HepG2 (cell line): Measurements from ENCODE around the gene STX2.

Source experiments
- ATF2 ChIP-seq: sonication (generic); formaldehyde crosslinking; IDR thresholded peaks from 2 replicates; pipeline ENCODE4 v1.4.0; 2020; ENCODE audit warnings: missing genetic modification reagents
- DR1 ChIP-seq: sonication (generic); formaldehyde crosslinking; IDR thresholded peaks from 2 replicates; pipeline ENCODE4 v1.8.0; 2021; ENCODE audit warnings: mild to moderate bottlenecking, missing genetic modification reagents, inconsistent platforms
- EZH2 ChIP-seq: conservative IDR thresholded peaks from 2 replicates; pipeline ENCODE4 v1.6.1; 2012; ENCODE audit warnings: mild to moderate bottlenecking, low read depth, low read length, moderate library complexity
- HDAC1 ChIP-seq: sonication (generic); formaldehyde crosslinking; IDR thresholded peaks from 2 replicates; pipeline ENCODE4 v1.5.1; 2020; ENCODE audit warnings: mild to moderate bottlenecking, missing genetic modification reagents
- MXI1 ChIP-seq: IDR thresholded peaks from 3 replicates; pipeline ENCODE4 v1.6.1; 2012; ENCODE audit warnings: low read depth, low read length, inconsistent platforms, borderline replicate concordance
- MYNN ChIP-seq: sonication (generic); formaldehyde crosslinking; IDR thresholded peaks from 2 replicates; pipeline ENCODE4 v1.4.0; 2020; ENCODE audit warnings: mild to moderate bottlenecking, low read depth, missing genetic modification reagents
- PBX3 ChIP-seq: sonication (generic); formaldehyde crosslinking; IDR thresholded peaks from 2 replicates; pipeline ENCODE4 v1.8.1; 2023; ENCODE audit warnings: missing genetic modification reagents, inconsistent platforms, borderline replicate concordance
- POLR2AphosphoS5 ChIP-seq: IDR thresholded peaks from 2 replicates; pipeline ENCODE4 v1.6.1; 2012; ENCODE audit warnings: low read depth, low read length
- SIX4 ChIP-seq: sonication (generic); formaldehyde crosslinking; IDR thresholded peaks from 2 replicates; pipeline ENCODE4 v1.4.0; 2020; ENCODE audit warnings: missing genetic modification reagents
- XRCC5 ChIP-seq: fragments of 200-400 bp; formaldehyde crosslinking; optimal IDR thresholded peaks from 2 replicates; pipeline ENCODE3; 2017; ENCODE audit warnings: mild to moderate bottlenecking, low read length
- ZNF790 ChIP-seq: sonication (generic); formaldehyde crosslinking; IDR thresholded peaks from 2 replicates; pipeline ENCODE4 v1.8.0; 2022; ENCODE audit warnings: missing genetic modification reagents, mild to moderate bottlenecking, borderline replicate concordance
- ZNF83 ChIP-seq: sonication (generic); formaldehyde crosslinking; IDR thresholded peaks from 2 replicates; pipeline ENCODE4 v1.4.0; 2020; ENCODE audit warnings: missing genetic modification reagents, mild to moderate bottlenecking, borderline replicate concordance

GRCh38 chr12:130879781-130880389 lies 40.8 kb upstream of the STX2 start:
- TF ChIP-seq DR1 (CRISPR knock-in tag) = no peak
- TF ChIP-seq MYNN (CRISPR knock-in tag) = no peak
- TF ChIP-seq SIX4 = no peak
- TF ChIP-seq EZH2 = no peak
- no peak for TF ChIP-seq ZNF790 (CRISPR knock-in tag)
- TF ChIP-seq POLR2AphosphoS5 = no peak
- no peak for TF ChIP-seq PBX3 (CRISPR knock-in tag)
- no peak for TF ChIP-seq MXI1
- no peak for TF ChIP-seq ATF2 (CRISPR knock-in tag)
- no peak for TF ChIP-seq ZNF83 (CRISPR knock-in tag)
- no peak for TF ChIP-seq HDAC1
- no peak for TF ChIP-seq XRCC5
